ENCODE data around the gene KIF13A.
A peak's percentile ranks its signal among the peaks of the same experiment; 100 is the strongest.
"Not testable (repeated sequence)": the region's sequence is repeated elsewhere in the genome, so short reads cannot be mapped to it uniquely, and the experiment has no call there.

KIF13A gene

DNA sequence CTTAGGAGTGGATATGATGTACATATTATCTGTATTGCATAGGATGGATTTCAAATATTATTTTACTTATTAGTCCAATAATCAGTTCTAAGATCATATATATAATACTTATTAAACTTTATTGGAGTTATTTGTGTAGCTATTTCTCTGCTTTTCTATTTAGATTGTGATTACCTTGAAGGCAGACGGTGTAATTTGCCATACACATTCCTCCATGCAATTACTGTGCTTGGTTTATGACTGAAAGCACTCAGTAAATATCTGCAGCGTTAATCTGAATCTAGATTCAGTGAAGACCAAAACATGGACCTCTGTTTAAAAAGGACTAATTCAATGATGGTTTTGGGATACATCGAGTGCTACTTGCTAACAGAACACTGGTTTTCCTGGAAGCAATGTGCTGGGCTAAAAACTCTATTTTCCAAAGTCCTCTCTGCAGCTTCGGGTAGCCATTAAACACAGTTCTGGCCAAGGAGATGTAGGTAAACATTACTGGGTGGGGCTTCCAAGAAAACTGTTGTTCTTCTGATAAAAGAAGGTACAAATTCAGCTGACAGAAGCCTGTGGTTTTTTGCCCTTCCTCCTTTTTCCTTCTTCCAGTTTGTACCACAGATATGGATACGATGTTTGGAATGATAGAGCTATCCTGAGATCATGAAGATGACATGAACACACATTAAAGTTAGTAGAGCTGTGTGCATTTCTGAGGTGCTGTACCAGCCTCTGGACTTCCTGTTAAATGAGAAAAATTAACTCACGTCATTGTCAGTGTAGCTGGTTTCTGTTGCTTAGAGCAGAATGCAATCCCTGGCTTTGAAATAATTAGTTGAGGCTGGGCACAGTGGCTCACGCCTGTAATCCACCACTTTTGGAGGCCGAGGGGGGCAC, 144.3 kb downstream of the KIF13A start:
- no peak for DNase-seq

DNA sequence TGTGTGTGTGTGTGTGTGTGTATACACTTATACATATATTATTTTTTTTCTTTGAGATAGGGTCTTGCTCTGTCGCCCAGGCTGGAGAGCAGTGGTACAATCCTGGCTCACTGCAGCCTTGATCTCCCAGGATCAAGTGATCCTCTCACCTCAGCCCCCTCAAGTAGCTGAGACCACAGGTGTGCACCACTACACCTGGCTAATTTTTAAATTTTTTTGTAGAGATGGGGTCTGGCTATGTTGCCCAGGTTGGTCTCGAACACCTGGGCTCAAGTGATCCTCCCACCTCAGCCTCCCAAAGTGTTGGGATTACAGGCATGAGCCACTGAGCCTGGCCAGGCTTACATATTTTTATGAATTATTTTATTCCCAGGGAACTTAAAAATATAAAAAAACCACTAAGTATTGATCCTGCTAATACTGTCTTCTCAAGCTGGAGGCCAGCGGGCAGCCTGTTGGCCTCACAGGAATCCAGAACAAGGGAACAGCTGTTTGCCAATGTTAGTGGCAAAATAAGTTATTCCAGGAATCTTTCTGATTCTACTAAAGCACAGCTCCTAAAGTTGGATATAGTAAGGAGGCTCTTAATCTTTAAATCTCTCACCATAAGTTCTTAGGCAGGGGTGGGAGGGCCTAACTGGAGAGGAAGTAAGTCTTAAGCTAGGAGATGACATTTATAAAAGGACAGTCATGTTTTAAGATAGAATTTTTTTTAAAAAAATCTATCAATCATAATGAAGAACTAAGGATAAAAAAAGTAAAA, 145.2 kb downstream of the KIF13A start:
- no peak for DNase-seq

DNA sequence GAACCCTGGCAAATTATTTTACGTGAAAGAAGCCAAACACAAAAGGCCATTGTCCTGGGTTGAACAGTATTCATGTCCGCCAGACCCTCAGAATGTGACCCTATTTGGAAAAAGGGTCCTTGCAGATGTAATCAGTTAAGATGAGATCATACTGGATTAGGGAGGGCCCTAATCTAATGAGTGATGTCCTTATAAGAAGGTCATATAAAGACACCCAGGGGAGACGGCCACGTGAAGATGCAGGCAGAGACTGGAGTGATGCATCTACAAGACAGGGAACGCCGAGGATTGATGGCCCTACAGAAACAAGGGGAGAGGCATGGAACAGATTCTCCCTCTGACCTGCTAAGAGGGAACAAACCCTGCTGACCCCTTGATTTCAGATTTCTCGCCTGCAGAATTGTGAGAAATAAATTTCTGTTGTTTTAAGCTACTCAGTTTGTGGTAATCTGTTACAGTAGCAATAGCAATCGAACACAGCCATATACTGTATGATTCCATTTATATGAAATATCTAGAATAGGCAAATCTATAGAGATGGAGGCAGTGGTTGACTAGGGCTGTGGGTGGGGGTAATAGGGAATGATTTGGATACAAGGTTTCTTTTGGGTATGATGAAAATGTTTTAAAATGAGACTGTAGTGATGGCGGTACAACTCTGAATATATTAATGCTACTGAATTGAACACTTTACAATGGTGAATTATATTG, 147.8 kb downstream of the KIF13A start:
- no peak for DNase-seq

DNA sequence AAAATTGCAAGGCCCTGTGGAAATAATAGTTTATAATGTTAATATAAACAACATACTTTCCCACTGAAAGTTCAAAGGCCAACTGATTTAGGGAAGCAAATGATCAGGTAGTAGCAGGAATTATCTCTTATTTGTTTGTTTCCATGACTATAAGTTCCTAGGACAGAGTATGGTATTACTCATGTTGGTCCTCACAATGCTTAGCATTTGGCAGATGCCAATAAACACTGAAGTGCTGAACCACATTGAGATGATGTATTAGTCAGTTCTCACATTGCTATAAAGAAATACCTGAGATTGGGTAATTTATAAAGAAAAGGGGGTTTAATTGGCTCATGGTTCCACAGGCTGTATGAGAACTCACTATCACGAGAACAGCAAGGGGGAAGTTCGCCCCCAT, 151.1 kb downstream of the KIF13A start:
- DNase-seq = no peak

DNA sequence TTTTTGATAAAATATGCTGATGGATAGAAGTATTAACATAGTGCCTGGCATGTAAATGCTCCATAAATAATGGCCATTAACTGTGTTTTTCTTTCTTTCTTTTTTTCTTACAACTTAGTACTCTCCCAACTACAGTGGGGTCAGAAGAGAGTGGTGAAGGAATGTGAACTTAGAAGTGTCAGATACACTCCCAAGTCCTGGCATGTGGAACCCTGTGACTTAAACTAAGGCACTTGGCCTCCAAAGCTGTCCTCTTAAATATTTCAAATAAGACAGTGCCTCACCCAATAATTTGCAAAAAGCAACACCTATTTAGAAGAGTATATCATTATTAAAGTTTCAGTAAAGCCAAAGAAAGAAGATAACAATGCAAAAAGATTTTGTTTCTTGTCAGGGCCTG, 151.7 kb downstream of the KIF13A start:
- no peak for DNase-seq

DNA sequence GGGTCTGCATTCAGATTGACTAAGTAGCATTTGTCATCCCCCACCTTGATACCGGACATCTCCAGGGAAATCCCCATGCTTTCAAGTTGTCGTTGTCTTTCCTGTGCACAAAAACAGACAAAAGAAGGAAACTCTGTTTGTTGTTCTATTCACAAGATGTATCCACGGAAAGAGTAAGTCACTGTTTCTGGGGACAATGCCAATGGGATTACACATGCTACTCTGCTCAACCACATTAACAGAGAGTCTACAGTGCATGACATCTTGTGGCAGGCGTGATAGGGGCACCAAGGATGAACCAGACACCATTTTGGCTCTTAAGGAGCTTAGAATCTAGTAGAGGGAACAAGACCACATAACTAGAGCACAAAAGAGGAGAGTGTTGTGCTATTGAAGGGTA, 156.3 kb downstream of the KIF13A start:
- DNase-seq = no peak

DNA sequence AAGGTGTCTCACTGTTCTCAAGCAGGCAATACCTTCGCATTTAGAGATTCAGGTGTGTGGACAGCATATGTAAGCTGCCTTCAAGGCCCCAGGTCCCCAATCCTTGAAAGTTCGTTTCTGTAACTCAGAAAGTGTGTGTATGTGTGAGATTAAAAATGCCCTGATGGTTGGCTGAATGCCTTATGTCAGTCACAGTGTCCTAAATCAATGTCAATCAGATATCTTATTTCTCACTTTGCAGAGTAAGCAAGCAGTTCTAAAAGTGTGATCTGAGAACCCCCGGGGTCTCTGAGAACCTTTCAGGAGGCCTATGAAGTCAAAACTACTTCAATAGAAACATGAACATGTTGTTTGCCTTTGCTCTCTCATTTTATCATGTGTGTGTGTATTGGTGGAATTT, 157.5 kb downstream of the KIF13A start:
- DNase-seq = no peak

DNA sequence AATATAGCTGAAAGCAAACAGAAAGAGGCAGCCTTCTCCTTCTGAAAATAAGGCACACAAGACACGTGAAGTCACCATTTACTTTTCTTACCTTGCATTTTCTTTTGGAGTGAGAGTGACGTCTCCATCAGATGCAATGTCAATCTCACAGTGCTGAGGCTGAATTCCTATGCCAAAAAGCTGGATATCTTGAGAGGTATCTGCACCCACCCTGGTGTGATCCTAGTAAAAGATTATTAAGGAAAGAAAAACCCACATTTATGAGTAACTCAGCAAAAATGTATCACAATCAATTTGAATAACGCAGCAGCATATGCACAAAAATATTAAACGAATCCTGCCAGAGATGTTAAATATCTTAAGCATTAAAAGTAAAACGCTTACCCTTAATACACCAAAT, 159.3 kb downstream of the KIF13A start:
- DNase-seq = no peak

DNA sequence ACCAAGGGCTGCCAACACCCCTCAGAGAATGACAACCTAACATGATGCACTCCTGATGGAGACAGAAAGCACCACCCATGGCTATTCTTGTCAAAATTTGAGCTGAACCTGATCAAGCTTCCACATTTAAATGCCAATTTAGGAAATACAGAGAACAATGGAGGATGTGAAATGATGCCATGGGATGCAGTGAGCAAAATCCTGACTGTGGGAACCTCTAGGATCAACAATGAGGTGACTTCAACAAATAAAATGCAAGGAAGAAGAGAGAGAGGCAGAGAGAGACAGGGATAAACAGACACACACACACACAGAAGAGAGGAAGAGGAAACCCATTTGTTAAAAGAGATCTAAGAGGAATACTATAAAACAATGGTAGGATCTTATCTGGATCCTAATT, 161.1 kb downstream of the KIF13A start:
- DNase-seq = no peak

DNA sequence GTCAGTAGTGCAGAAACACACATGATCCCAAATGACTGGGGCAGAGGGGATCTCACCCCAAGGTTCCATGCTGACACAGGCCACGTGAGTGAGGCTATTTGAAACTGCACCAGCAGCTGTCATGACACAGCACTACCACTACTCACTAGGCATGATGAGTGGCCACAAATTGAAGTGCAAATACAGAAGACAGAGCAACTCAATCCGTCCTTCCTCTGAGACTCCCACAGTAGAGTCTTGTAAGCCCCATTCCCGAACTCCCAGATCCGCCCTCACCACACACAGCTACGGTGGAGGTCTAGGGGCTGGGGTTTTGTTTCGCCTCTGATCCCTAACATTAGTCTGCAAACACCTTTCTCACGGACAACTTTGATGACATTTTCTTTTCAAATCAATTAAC, 167.4 kb downstream of the KIF13A start:
- no peak for DNase-seq

DNA sequence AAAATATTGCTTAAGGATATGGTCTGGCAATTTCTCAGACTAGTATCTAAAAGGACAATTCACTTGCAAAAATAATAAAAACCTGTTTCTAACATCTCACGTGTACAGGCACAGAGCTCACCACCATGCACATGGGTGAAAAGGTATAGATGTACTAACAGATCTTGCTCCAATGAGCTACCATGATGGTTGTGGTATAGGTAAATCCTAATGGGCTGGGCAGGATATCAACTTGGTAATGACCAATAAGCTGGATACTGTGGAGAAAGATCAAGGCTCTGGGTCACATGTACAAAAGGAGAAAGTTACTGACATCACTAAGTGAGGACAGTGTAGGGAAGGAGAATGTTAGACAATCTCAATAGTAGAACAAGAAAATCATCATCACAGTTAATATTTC, 169.7 kb downstream of the KIF13A start:
- DNase-seq = no peak

DNA sequence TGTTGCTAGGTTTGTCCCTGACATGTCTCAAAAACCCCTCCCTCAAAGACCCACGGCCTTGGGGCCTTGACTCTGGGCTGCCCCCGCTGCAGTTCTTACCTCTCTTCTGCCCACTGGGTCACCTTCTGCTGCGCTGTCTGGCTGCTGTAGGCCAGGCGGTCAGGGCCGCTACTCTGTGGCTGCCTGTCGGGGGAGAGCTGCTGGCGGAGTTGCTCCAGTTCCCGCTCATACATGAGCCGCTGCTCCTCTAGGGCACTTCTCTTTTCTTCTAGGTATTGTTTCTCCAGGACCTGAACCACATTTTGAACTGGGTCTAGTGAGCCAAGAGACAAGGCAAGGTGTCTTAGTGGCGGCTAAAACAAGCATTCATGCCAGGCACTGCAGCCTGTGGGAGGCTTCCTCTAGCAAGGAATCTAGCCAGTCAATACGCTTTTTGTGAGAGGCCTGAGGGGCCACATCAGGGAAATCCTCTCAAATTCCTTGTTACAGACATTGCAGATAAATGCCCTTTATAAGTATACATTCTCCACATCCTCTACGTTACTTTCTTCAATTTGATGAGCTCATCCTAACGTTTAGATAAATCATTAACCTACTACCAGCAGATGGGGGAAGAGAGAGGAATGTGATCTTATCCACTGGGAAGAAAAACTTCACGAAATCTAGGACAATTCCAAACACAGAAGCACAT, 170.4 kb downstream of the KIF13A start:
- DNase-seq = no peak

DNA sequence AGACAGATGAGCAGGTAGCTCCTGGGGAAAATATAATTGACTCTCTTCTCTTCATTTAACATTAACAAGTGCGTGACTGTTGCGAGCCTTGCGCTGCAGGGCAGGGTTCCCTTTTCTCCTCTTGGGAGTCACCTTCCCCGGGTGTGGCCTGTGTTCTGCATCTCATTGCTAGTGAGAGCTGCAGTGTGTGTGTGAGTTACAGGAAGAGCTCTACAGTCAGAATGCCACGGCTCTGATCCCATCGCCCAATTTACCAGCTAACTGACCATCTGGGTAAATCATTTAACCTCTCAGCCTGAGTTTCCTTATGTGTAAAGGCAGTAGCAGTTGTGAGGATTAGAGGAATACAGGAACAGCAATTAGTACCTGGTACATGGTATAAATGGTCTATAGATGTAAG, 173.9 kb downstream of the KIF13A start:
- DNase-seq = no peak

DNA sequence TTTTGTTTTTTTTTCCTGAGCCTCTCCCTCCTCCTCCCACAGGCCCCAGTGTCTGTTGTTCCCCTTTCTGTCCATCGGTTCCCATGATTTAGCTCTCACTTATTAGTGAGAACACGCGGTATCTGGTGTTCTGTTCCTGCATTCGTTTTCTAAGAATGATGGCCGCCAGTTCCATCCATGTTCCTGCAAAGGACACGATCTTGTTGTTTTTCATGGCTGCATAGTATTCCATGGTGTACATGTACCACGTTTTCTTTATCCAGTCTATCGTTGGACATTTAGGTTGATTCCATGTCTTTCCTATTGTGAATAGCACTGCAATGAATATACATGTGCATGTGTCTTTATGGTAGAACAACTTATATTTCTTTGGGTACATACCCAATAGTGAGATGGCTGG, 175.1 kb downstream of the KIF13A start:
- DNase-seq = no peak

DNA sequence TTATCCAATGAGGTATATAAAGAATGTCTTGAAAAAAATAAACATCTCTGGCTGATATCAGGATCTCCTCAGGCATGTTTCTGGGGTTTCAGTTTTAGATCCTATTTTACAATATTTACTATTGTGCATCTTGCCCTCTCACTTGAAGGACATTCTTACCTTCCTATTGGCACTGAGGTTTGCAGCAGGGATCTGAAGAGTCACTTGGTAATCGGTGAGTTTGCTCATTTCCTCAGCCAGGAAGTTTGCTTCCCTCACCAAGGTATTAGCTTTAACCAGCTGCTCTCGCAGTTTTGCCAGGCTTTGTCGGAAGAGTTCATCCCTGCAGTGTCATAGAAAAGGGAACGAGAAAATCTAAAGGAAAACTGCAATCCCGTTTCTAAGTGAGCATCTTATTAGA, 178.8 kb downstream of the KIF13A start:
- DNase-seq = no peak

DNA sequence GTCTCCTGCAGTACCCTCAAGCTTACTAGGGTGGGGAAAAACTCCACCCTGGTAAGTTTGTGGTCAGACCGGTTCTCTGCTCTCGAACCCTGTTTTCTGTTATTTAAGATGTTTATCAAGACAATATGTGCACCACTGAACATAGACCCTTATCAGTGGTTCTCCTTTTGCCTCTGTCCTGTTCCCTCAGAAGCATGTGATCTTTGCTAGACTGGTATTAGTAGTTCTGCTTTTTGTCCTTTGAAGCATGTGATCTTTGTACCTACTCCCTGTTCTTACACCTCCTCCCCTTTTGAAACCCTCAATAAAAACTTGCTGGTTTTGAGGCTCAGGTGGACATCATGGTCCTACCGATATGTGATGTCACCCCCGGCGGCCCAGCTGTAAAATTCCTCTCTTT, 180.0 kb downstream of the KIF13A start:
- DNase-seq = not testable (repeated sequence)

DNA sequence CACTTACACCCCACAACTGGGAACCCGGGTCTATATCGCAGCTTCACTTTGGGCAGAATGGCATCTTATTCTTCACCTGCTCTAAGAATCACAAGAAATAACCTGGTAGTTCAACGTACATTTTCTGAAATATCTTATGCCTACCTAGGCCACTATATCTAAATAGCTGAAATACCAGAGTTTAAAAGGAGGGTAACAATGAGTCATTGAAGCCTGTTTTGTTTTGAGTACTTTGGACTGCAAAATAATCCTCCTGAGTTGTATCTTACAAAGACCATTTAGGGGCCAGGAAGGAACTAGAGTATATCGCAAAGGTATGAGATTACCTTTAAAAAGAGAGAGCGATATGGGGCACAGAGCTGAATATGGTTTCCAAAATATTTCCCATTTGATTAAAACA, 184.0 kb downstream of the KIF13A start:
- no peak for DNase-seq

DNA sequence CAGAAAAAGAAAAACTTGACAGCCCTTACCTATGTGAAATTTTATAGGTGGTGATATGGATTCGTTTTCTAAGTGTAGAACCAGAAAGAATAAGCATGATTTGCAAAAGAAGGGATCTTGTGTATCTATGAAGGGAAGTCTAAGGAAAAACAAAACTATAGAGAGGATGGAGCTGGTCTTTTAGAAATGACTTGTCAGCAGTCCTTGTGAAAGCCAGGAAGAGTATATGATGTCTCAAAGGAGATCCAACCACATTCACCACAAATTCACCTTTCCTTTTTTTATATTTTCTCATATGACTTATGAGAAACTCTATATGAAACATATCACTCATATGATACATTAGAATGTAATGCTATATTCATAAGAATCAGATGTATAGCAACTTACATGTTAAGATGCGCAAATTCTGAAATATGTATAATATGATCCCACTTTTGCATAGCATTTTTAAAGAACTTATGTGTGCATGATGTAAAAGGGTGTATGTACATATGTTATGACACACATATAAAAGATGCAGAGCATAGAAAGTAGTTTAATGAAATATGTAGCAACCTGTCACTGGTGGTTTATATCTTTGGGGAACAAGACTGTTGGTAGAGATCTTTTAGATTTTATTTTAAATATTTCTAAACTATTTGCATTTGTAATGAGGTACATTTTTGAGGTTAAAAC, 188.8 kb downstream of the KIF13A start:
- DNase-seq = no peak

DNA sequence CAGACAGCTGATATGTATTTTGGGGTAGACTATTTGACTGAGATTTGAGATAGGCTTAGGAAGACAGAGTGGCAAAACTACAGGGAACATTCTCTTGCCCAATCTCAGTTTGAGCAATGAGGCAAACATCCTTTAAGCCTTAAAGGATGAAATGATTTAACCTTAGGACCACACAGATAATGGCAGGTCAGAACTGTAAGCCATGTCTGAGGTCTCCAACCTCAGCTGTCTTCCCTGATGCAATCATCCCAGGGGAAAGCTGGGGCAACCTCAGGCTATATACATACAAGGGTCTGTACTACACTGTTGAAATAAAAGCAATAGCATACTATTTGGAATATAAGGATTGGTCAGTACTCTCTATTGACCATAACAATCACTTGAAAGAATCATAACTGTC, 196.9 kb downstream of the KIF13A start:
- DNase-seq = no peak

DNA sequence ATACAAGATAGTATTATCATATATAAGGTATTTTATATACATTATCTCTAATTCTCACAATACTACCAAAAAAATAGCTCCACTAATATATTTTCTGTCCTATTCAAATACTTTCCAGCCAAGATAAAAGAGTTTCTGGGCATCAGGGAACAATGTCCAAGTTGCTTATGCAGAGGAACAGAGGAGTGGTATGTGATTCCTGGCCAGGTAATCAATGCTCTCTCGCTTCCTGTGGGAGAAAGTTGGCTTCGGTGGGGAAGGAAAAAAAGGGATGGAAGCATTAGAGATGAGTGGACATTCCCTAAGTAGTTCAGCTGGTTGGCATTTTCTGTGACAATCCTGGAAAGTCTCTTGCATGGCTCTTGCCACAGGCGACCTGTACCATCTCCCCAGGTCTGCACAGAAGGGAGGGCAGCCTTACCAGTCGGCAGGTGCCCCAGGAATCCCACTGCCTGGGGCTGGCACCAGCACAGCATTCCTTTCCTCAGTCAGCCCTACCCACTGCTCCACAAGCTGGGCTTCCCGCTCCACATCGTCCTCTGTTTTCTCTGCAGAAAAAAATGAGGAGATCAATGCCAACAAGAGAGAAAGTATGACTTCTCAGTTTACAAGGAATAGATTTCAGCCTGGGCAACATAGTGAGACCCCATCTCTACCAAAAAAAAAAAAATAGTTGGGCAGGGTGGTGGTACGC, 202.2 kb downstream of the KIF13A start:
- no peak for DNase-seq

DNA sequence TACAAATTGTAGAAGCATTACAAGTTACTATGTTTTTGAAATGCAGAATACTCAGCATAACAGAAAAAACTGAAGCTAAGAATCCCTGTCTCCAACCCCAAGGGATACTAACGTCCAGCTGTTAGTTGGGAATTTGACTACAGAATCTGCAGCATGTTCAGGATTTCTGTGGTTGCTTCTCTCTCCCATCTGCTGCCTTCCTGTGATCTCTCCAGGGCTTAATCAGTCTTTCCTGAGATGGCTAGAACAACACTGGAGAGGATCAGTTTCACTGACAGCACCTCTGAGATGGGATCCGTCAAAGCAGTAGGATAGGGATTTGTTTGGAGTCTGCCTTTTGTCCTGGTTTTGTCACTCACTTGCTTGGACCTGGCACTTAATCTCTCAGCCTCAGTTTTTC, 207.4 kb downstream of the KIF13A start:
- peak; percentile 85 for DNase-seq

DNA sequence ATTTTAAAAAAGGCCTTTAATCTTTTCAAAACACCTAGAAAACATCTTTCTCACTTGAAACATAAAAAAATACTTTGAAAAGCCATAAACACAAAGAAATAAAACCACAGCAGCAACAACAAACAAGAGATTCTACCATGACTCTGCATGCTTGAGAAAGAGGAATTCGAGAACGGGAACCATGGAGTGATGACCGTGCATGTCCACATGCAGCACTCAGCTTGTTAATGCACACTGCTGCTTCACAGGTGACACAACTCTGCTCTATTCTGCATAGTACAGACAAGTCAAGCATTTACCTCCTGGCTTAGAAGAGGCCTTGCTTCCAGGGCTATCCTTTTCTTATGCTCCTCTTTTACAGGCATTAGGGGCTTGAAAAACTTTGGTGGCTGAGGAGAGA, 215.8 kb downstream of the KIF13A start:
- no peak for DNase-seq

Data from NCI-H2171 (cell line).